ENCODE results near the gene ZBTB37. TPM values are rescaled to one million over a fixed set of nuclear protein-coding genes. Genes with fewer than 3 reads are reported as not detected.

ZBTB37 gene, protein sequence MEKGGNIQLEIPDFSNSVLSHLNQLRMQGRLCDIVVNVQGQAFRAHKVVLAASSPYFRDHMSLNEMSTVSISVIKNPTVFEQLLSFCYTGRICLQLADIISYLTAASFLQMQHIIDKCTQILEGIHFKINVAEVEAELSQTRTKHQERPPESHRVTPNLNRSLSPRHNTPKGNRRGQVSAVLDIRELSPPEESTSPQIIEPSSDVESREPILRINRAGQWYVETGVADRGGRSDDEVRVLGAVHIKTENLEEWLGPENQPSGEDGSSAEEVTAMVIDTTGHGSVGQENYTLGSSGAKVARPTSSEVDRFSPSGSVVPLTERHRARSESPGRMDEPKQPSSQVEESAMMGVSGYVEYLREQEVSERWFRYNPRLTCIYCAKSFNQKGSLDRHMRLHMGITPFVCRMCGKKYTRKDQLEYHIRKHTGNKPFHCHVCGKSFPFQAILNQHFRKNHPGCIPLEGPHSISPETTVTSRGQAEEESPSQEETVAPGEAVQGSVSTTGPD
- 2.4 and 6.0 TPM in 2 replicates for total RNA-seq

DNA sequence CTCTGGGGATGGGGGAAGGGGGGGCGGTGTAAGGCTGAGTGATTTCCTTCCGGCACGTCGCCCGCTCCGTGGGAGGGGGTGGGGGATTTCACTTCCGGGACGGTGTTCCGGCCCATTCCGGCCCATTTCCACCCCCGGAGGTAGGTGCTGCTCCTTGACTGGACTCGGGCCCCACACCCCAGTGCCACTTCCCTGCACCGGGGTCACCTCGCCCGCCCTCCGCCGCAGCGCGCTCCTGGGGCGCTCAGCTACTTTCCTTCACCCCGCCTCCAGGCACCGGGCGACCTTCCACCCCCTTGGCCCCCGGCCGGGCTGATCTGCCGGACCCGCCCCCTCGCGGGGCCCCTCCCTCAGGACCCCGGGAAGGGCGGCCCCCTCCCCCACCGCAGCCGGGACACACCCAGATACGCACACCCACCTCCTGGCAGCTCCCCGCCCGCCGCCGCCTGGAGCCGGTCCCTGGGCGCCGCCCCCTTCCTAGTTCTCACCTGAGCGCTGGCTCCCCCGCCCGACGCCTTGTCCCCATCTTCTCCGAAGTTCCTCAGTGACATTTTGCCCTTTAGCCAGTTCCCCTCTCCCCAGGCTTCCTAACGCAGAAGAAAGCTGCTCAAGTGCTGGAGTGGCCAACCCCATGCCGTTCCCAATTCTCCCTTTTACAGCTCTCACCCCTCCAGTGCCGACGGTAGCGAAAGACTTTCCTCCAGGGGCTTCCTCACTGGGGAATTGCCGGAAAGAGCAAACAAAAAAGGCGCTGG, at the start of gene ZBTB37:
ZBTB37 (plus strand) TSS at position 115 of the 755 bp plus-strand sequence. CDS start 1,846 bp downstream, outside the sequence.

DNA sequence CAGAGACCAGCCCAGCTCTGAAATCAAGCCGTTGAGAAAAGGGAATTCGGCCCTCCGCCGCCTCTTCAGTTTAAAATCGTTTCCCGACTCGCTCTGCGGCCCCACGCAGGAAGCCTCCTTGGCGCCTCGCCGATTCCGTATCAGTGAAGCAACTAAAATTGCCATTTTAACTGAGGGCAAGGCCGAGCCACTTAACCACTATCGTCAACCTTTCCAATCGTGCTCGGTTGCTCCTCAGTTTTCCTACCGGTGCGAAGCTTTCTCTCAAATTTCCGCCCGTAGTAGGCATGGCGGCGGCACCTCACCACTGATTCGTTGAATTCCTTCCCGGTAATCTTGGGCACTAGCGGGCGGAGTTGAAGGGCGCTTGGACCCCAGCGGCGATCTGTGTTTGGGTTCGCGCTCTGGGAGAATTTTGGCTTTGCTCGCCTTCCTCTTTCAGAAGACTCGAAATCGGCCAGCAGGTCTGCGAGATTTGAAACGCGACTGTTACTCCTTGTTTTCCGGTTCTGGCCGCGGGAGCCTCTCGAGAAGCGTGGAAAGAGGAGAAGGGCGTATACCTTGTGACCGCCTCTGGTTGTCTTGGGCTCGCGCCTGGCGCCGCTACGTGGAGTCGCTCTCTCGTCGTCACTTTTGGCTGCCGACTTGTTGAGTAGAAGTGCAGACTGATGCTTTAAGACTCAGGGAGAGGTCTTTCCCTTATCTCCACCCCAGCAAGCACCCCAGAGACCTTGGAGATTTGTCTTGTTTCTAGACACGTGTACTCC, 43.7 kb upstream of the ZBTB37 start, which contains the start of the genes CENPL and DARS2:
CENPL (minus strand) TSS at position 569 of the 767 bp plus-strand sequence. CDS start 13,584 bp downstream, outside the sequence.
DARS2 (plus strand) TSS at position 359 of the 767 bp plus-strand sequence. CDS start 557 bp downstream, outside the sequence.

DNA sequence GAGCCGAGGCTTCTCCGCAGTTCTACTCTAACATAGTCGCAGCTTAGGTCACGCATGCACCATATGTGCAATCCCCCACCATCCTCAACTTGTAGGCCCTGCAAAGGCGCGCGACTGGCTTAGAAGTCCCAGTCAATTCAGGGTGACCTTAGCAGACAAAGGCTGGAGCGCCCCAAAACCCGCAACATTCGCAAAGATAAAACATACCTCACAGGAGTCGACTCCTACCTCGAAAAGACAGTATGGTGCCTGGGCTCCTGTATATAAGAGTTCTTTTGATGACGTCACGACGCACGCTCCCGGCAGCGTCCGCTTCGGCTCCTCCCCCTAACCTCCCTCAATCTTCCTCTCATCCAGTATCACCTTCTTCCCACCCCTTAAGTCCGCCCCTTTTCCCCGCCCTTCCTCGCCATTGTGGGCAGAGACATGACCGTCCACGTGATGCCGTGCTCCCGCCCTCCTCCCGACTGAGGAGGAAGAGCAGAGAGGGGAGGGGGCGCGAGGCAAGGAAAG, 371 bp upstream of the ZBTB37 start, which contains the start of gene GAS5:
GAS5 (minus strand) TSS at position 237 of the 513 bp plus-strand sequence.

DNA sequence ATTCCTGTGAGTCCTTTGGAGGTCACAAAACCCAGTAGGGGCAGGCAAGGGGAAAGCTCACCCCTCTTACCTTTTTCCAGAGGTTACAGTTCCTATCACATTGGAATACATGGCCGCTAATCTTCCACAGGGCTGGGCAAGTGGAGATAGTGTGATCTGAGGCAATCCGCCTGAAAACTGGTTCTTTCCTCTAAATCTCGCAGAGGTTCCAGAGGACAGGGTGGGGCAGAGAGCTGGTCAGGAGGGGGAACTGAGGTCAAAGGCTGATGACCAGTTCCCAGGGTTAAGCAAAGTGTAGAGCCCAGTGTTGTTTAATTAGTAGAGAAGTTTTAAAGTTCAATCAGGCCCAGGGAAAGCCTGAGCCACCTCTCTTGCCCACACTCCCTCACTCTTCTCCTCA, 49.0 kb downstream of the ZBTB37 start, which contains the start of gene SERPINC1:
SERPINC1 (minus strand) TSS at position 179 of the 400 bp plus-strand sequence; CDS start at position 111, 68 bp downstream.

Other genes starting within 250 kb of the ZBTB37 start
- gene TEX50, start 233.0 kb upstream of the ZBTB37 start, total RNA-seq = not detected in 2 replicates
- gene ANKRD45, start 198.5 kb upstream of the ZBTB37 start, total RNA-seq = 0.76 TPM in 1 of 2 replicates, not detected in the other
- gene KLHL20, start 153.4 kb upstream of the ZBTB37 start, total RNA-seq = 9.6 and 18.3 TPM in 2 replicates
- 12.9 and 30.1 TPM in 2 replicates for gene DARS2, start 43.7 kb upstream of the ZBTB37 start, total RNA-seq
- 4.2 and 23.5 TPM in 2 replicates for gene CENPL, start 43.5 kb upstream of the ZBTB37 start, total RNA-seq
- 217 and 319 TPM in 2 replicates for gene GAS5, start 391 bp upstream of the ZBTB37 start, total RNA-seq
- gene SERPINC1, start 48.9 kb downstream of the ZBTB37 start, total RNA-seq = 0.25 TPM in 1 of 2 replicates, not detected in the other
- 10.1 and 23.5 TPM in 2 replicates for gene RC3H1, start 154.0 kb downstream of the ZBTB37 start, total RNA-seq

Data from mesangial cell (primary cell).